ENCODE data around the gene LMNTD2.

LMNTD2 gene

DNA sequence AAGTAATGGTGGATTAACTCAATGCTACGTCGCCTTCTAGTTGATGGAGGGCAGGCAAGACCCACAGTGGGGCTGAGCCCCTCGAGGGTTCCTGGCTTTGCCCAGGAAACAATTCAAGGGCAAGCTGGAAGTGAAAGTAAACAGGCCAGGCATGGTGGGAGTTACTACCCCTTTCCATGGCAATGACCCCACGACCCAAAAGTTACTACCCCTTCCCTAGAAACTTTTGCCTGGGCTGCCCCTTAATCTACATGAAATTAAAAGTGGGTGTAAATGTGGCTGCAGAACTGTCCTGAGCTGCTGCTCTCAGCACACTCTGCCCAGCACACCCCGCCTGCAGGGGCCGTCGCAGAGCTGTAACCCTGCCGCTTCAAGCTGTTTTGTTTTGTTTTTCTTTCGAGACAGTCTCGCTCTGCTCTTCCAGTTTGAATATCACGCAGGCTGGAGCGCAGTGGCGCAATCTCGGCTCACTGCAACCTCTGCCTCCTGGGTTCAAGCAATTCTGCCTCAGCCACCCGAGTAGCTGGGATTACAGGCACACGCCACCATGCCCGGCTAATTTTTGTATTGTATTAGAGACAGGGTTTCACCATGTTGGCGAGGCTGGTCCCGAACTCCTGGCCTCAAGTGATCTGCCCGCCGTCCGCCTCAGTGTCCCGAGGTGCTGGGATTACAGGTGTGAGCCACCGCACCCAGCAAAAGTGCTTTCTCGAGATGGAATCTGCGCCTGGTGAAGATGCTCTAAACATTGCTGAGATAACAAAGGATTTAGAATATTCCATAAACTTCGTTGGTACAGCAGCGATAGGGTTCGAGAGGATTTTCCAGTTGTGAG, 47.6 kb downstream of the LMNTD2 start:
- no peak for DNase-seq (ENCODE audit: low read depth in 1 of 2, low spot score in 1 of 2)
- Histone ChIP-seq H3K27ac (replicated peaks) (no peak overlapping the region), H3K27me3 (ENCODE audit: insufficient read depth, poor library complexity, severe bottlenecking) (no peaks in the 10 kb centered on the region), H3K4me3 (replicated peaks; ENCODE audit: insufficient read depth, low read length) (no peak overlapping the region)
- no peak for TF ChIP-seq GABPA (IDR thresholded peaks at IDR 0.05; ENCODE audit: low read depth)
- TF ChIP-seq POLR2AphosphoS5 (IDR thresholded peaks at IDR 0.05; ENCODE audit: low read depth) = no peak
- TF ChIP-seq, protein P1, sequence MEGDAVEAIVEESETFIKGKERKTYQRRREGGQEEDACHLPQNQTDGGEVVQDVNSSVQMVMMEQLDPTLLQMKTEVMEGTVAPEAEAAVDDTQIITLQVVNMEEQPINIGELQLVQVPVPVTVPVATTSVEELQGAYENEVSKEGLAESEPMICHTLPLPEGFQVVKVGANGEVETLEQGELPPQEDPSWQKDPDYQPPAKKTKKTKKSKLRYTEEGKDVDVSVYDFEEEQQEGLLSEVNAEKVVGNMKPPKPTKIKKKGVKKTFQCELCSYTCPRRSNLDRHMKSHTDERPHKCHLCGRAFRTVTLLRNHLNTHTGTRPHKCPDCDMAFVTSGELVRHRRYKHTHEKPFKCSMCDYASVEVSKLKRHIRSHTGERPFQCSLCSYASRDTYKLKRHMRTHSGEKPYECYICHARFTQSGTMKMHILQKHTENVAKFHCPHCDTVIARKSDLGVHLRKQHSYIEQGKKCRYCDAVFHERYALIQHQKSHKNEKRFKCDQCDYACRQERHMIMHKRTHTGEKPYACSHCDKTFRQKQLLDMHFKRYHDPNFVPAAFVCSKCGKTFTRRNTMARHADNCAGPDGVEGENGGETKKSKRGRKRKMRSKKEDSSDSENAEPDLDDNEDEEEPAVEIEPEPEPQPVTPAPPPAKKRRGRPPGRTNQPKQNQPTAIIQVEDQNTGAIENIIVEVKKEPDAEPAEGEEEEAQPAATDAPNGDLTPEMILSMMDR (IDR thresholded peaks at IDR 0.05; ENCODE audit: insufficient read depth, low read length) = no peak
- TF ChIP-seq SPI1 (IDR thresholded peaks at IDR 0.05; ENCODE audit: borderline replicate concordance, low read depth) = no peak
- TF ChIP-seq, protein P2, sequence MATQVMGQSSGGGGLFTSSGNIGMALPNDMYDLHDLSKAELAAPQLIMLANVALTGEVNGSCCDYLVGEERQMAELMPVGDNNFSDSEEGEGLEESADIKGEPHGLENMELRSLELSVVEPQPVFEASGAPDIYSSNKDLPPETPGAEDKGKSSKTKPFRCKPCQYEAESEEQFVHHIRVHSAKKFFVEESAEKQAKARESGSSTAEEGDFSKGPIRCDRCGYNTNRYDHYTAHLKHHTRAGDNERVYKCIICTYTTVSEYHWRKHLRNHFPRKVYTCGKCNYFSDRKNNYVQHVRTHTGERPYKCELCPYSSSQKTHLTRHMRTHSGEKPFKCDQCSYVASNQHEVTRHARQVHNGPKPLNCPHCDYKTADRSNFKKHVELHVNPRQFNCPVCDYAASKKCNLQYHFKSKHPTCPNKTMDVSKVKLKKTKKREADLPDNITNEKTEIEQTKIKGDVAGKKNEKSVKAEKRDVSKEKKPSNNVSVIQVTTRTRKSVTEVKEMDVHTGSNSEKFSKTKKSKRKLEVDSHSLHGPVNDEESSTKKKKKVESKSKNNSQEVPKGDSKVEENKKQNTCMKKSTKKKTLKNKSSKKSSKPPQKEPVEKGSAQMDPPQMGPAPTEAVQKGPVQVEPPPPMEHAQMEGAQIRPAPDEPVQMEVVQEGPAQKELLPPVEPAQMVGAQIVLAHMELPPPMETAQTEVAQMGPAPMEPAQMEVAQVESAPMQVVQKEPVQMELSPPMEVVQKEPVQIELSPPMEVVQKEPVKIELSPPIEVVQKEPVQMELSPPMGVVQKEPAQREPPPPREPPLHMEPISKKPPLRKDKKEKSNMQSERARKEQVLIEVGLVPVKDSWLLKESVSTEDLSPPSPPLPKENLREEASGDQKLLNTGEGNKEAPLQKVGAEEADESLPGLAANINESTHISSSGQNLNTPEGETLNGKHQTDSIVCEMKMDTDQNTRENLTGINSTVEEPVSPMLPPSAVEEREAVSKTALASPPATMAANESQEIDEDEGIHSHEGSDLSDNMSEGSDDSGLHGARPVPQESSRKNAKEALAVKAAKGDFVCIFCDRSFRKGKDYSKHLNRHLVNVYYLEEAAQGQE (IDR thresholded peaks at IDR 0.05; ENCODE audit: insufficient replicate concordance, low read depth) = no peak

DNA sequence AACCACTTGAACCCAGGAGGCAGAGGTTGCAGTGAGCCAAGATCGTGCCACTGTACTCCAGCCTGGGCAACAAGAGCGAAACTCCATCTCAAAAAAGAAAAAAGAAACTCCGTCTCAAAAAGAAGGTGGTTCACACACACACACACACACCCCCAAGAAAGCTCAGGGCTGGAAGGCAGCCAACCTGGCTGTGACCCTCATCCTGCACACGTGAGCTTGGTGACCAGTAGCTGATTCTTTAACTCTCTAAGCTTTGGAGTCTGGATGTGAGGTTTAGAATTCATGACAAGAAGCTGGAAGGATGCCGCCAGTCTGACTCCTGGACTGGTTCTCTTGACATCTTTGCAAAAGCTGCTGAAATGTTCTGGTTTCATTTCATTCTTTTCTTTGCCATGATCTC, 51.6 kb downstream of the LMNTD2 start:
- TF ChIP-seq GABPA (IDR thresholded peaks at IDR 0.05; ENCODE audit: low read depth) (no peak), POLR2AphosphoS5 (IDR thresholded peaks at IDR 0.05; ENCODE audit: low read depth) (no peak), SPI1 (IDR thresholded peaks at IDR 0.05; ENCODE audit: borderline replicate concordance, low read depth) (no peak)
- TF ChIP-seq, protein P2 (IDR thresholded peaks at IDR 0.05; ENCODE audit: insufficient replicate concordance, low read depth) = no peak
- TF ChIP-seq, protein P1 (IDR thresholded peaks at IDR 0.05; ENCODE audit: insufficient read depth, low read length) = no peak
- H3K4me3 ChIP-seq (replicated peaks; ENCODE audit: insufficient read depth, low read length) = no peak overlapping the region
- no peak overlapping the region for H3K27ac ChIP-seq (replicated peaks)
- DNase-seq (ENCODE audit: low read depth in 1 of 2, low spot score in 1 of 2) = no peak
- H3K27me3 ChIP-seq (ENCODE audit: insufficient read depth, poor library complexity, severe bottlenecking) = no peaks in the 10 kb centered on the region

DNA sequence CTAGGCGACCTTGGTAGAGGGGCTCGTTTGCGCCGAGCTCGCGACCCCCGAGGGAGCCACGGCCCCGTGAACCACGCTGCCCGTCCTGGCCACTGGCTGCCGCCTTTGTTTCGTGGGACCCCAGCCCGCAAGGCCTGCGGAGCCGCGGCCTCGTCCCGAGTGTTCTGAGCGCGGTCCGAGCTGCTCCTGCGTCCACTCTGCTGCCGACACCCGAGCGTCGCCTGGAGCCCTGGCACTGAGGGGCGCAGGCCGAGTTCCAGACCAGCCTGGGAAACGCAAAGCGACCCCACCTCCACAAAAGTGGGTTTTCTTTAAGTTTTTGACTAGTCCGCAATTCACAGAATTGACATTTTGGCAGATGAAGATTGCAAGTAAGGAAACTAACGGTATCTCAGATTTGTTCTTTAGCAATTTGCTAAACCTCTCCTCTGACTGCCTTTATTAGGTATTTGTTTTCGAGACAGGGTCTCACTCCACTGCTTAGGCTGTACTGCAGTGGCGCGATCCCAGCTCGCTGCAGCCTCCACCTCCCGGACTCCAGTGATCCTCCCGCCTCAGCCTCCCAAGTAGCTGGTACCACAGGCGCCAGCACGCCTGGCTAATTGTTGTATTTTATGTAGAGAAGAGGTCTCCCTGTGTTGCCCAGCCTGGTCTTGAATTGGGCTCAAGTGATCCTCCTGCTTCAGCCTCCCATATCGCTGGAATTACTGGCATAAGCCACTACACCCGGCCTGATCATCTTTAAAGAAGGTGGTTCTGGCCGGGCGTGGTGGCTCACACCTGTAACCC, 52.6 kb downstream of the LMNTD2 start:
- H3K27ac ChIP-seq (replicated peaks) = peak overlapping the region; percentile 72
- H3K27me3 ChIP-seq (ENCODE audit: insufficient read depth, poor library complexity, severe bottlenecking) = no peaks in the 10 kb centered on the region
- peak overlapping the region; percentile 59 for H3K4me3 ChIP-seq (replicated peaks; ENCODE audit: insufficient read depth, low read length)
- TF ChIP-seq, protein P1 (IDR thresholded peaks at IDR 0.05; ENCODE audit: insufficient read depth, low read length) = no peak
- TF ChIP-seq POLR2AphosphoS5 (IDR thresholded peaks at IDR 0.05; ENCODE audit: low read depth) (no peak), GABPA (IDR thresholded peaks at IDR 0.05; ENCODE audit: low read depth) (no peak), SPI1 (IDR thresholded peaks at IDR 0.05; ENCODE audit: borderline replicate concordance, low read depth) (no peak)
- TF ChIP-seq, protein P2 (IDR thresholded peaks at IDR 0.05; ENCODE audit: insufficient replicate concordance, low read depth) = no peak
- DNase-seq (ENCODE audit: low read depth in 1 of 2, low spot score in 1 of 2) = no peak
